ENCODE results near the gene SLC39A11.
A peak's percentile ranks its signal among the peaks of the same experiment; 100 is the strongest.

GRCh38 chr17:72725433-72726068, 366.9 kb downstream of the SLC39A11 start:
- TF ChIP-seq CTCF (IDR thresholded peaks at IDR 0.05; ENCODE audit: insufficient read depth, low read depth, low read length) = peak; percentile 90
- no peak for TF ChIP-seq EZH2 (IDR thresholded peaks at IDR 0.05; ENCODE audit: insufficient read depth, low read length)

Data from astrocyte (in vitro differentiated cells and primary cell).